GM19025 (cell line): Measurements from ENCODE around the gene HIVEP3.

ENCODE experiments used
- ATAC-seq: cut with Tn5 transposase; IDR thresholded peaks from one replicate; pipeline ENCODE4 v1.9.1; 2021; ENCODE audit warnings: mild to moderate bottlenecking, low read depth, moderate library complexity; ENCODE audit not compliant: unreplicated experiment

Gene HIVEP3

GRCh38 chr1:41876576-41877445 is 41.9 kb downstream of the HIVEP3 start:
- no peak for ATAC-seq

- ATAC-seq: no peak
Measured at GRCh38 chr1:41875487-41875886, 43.2 kb downstream of the HIVEP3 start.

- no peak for ATAC-seq
Measured at GRCh38 chr1:41874903-41875411, 43.8 kb downstream of the HIVEP3 start.

- no peak for ATAC-seq
Measured at GRCh38 chr1:41874151-41874719, 44.5 kb downstream of the HIVEP3 start.

- ATAC-seq: no peak
Measured at GRCh38 chr1:41872074-41872473, 46.6 kb downstream of the HIVEP3 start.

GRCh38 chr1:41870076-41870562 is 48.6 kb downstream of the HIVEP3 start:
- ATAC-seq: no peak

GRCh38 chr1:41868241-41868998 is 50.3 kb downstream of the HIVEP3 start:
- no peak for ATAC-seq

- no peak for ATAC-seq
Measured at GRCh38 chr1:41866285-41866684, 52.4 kb downstream of the HIVEP3 start.

- no peak for ATAC-seq
Measured at GRCh38 chr1:41864471-41865040, 54.2 kb downstream of the HIVEP3 start.

GRCh38 chr1:41863718-41864117 is 55.0 kb downstream of the HIVEP3 start:
- no peak for ATAC-seq

- no peak for ATAC-seq
Measured at GRCh38 chr1:41862384-41863221, 56.1 kb downstream of the HIVEP3 start.

GRCh38 chr1:41861535-41862383 is 57.0 kb downstream of the HIVEP3 start:
- ATAC-seq: no peak

- ATAC-seq: no peak
Measured at GRCh38 chr1:41860771-41861170, 58.0 kb downstream of the HIVEP3 start.

GRCh38 chr1:41860214-41860613 is 58.5 kb downstream of the HIVEP3 start:
- ATAC-seq: no peak

- ATAC-seq: no peak
Measured at GRCh38 chr1:41859686-41860085, 59.0 kb downstream of the HIVEP3 start.

GRCh38 chr1:41856944-41857285 is 61.8 kb downstream of the HIVEP3 start:
- no peak for ATAC-seq

- ATAC-seq: no peak
Measured at GRCh38 chr1:41856151-41856943, 62.4 kb downstream of the HIVEP3 start.

GRCh38 chr1:41855713-41856112 is 63.0 kb downstream of the HIVEP3 start:
- ATAC-seq: no peak
